Measurements from ENCODE around the gene TAS2R5. TPM values are rescaled to one million over a fixed set of nuclear protein-coding genes. Genes with fewer than 3 reads are reported as not detected.

TAS2R5 gene
- total RNA-seq, 1 donor from 2014 or later: 3.9 TPM

- Histone ChIP-seq H3F3A (ENCODE audit: low read depth) (no peaks in the 10 kb centered on the region), H4K20me1 (ENCODE audit: low read depth) (no peaks in the 10 kb centered on the region), H3K27me3 (no peaks in the 10 kb centered on the region), H2AFZ (replicated peaks) (no peak overlapping the region), H3K9me3 (ENCODE audit: low read depth) (no peaks in the 10 kb centered on the region), H3K9ac (no peak overlapping the region), H3K4me1 (no peaks in the 10 kb centered on the region), H3K4me3 (no peak overlapping the region), H3K27ac (no peak overlapping the region), H3K4me2 (no peak overlapping the region), H3K79me2 (ENCODE audit: low read depth) (no peaks in the 10 kb centered on the region), H3K36me3 (no peaks in the 10 kb centered on the region)
- H3K4me1 Mint-ChIP-seq: no peaks in the 10 kb centered on the region
- no peak overlapping the region for H3K4me3 Mint-ChIP-seq
- no peak for DNase-seq (ENCODE audit: low spot score)
- H3K27ac Mint-ChIP-seq: no peak overlapping the region
- TF ChIP-seq EZH2phosphoT487 (IDR thresholded peaks at IDR 0.05): no peak
- no peak for TF ChIP-seq CTCF (IDR thresholded peaks at IDR 0.05)
- no peak for TF ChIP-seq EZH2 (IDR thresholded peaks at IDR 0.05)
- H3K36me3 Mint-ChIP-seq: no peaks in the 10 kb centered on the region
- no peaks in the 10 kb centered on the region for H3K9me3 Mint-ChIP-seq
- peaks cover 2% of the 10 kb centered on the region for H3K27me3 Mint-ChIP-seq (ENCODE audit: insufficient read depth, low read depth)
These were observed 47.7 kb downstream of the TAS2R5 start for GRCh38 chr7:141837683-141838082.

GRCh38 chr7:141838581-141838980 is 48.6 kb downstream of the TAS2R5 start:
- Mint-ChIP-seq H3K27me3 (ENCODE audit: insufficient read depth, low read depth) (no peaks in the 10 kb centered on the region), H3K9me3 (no peaks in the 10 kb centered on the region), H3K4me3 (no peak overlapping the region), H3K36me3 (no peaks in the 10 kb centered on the region), H3K4me1 (no peaks in the 10 kb centered on the region), H3K27ac (no peak overlapping the region)
- Histone ChIP-seq H2AFZ (replicated peaks) (no peak overlapping the region), H3K36me3 (no peaks in the 10 kb centered on the region), H3K27ac (no peak overlapping the region), H3K4me2 (no peak overlapping the region), H4K20me1 (ENCODE audit: low read depth) (no peaks in the 10 kb centered on the region), H3K79me2 (ENCODE audit: low read depth) (no peaks in the 10 kb centered on the region), H3K9ac (no peak overlapping the region), H3K4me3 (no peak overlapping the region), H3K9me3 (ENCODE audit: low read depth) (no peaks in the 10 kb centered on the region), H3F3A (ENCODE audit: low read depth) (no peaks in the 10 kb centered on the region), H3K4me1 (no peaks in the 10 kb centered on the region), H3K27me3 (no peaks in the 10 kb centered on the region)
- no peak for TF ChIP-seq CTCF (IDR thresholded peaks at IDR 0.05)
- TF ChIP-seq EZH2phosphoT487 (IDR thresholded peaks at IDR 0.05): no peak
- TF ChIP-seq EZH2 (IDR thresholded peaks at IDR 0.05): no peak
- no peak for DNase-seq (ENCODE audit: low spot score)

GRCh38 chr7:141839256-141839655 is 49.2 kb downstream of the TAS2R5 start:
- Histone ChIP-seq H3K27ac (no peak overlapping the region), H3K27me3 (no peaks in the 10 kb centered on the region), H3K4me1 (no peaks in the 10 kb centered on the region), H3K79me2 (ENCODE audit: low read depth) (no peaks in the 10 kb centered on the region), H3K9me3 (ENCODE audit: low read depth) (no peaks in the 10 kb centered on the region), H3K4me3 (no peak overlapping the region), H3K36me3 (no peaks in the 10 kb centered on the region), H4K20me1 (ENCODE audit: low read depth) (no peaks in the 10 kb centered on the region), H3K9ac (no peak overlapping the region), H3F3A (ENCODE audit: low read depth) (no peaks in the 10 kb centered on the region), H3K4me2 (no peak overlapping the region), H2AFZ (replicated peaks) (no peak overlapping the region)
- no peaks in the 10 kb centered on the region for H3K9me3 Mint-ChIP-seq
- no peak overlapping the region for H3K4me3 Mint-ChIP-seq
- H3K36me3 Mint-ChIP-seq: no peaks in the 10 kb centered on the region
- no peak for DNase-seq (ENCODE audit: low spot score)
- H3K27me3 Mint-ChIP-seq (ENCODE audit: insufficient read depth, low read depth): no peaks in the 10 kb centered on the region
- TF ChIP-seq EZH2phosphoT487 (IDR thresholded peaks at IDR 0.05) (no peak), EZH2 (IDR thresholded peaks at IDR 0.05) (no peak), CTCF (IDR thresholded peaks at IDR 0.05) (no peak)
- H3K27ac Mint-ChIP-seq: no peak overlapping the region
- no peaks in the 10 kb centered on the region for H3K4me1 Mint-ChIP-seq

Data from neural progenitor cell (in vitro differentiated cells).